ENCODE measurements around the gene CDK10. TPM values are rescaled to one million over a fixed set of nuclear protein-coding genes. Genes with fewer than 3 reads are reported as not detected.

Gene CDK10
- total RNA-seq, 2 experiments from 2014 or later = 58.9 to 62.8 TPM

DNA sequence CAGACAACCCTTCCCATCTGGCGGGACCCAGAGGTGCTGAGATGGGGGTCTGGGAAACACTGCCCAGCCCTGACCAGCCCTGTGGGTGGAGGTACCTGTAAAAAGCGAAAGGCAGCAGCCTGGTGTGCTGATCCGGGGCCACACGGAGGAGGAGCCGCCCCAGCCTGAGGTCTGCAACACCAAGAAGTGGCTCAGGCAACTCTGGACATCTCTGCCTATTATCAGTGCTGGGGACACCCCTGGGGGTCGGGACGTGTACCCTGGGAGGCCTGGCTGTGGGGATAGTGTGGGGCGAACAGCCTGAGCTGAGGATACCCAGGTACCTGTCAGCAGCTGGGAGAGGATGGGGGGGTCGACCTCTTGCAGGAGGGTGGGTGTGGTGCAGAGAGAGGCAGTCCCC lies 52.9 kb downstream of the CDK10 start:
- Histone ChIP-seq H3K36me3 (ENCODE audit: insufficient read depth, low read length) (peaks cover 71% of the 10 kb centered on the region), H3K27ac (ENCODE audit: low read depth in 1 of 2, low read length in 2 of 2) (no peak overlapping the region), H3K4me1 (ENCODE audit: insufficient read depth, low read length) (peaks cover 69% of the 10 kb centered on the region), H3K9me3 (ENCODE audit: control insufficient read depth in 1 of 2, insufficient read depth in 1 of 2, low read length in 2 of 2) (no peaks in the 10 kb centered on the region), H3K27me3 (ENCODE audit: control insufficient read depth in 1 of 2, insufficient read depth in 2 of 2, low read length in 2 of 2) (no peaks in the 10 kb centered on the region), H3K4me3 (ENCODE audit: low read length) (no peak overlapping the region)
- ATAC-seq (ENCODE audit: poor library complexity) = no peak
- ChIA-PET CTCF (interaction anchor here (1.2 to 1.3 kb wide), 2 partner anchors 39 kb away, joined by 3 to 4 read pairs; no protein-coding TSS in a partner anchor), POLR2A (interaction anchor here (2.8 to 6.9 kb wide), 3 partner anchors 16 to 22 kb away, joined by 8 to 63 read pairs (median 30); partner anchors contain the start of gene VPS9D1)
- Mint-ChIP-seq H3K9me3 (no peaks in the 10 kb centered on the region), H3K36me3 (ENCODE audit: low read depth) (peaks cover 76% of the 10 kb centered on the region), H3K4me1 (ENCODE audit: low read depth) (peaks cover 46% of the 10 kb centered on the region), H3K27me3 (no peaks in the 10 kb centered on the region), H3K27ac (peak overlapping the region; percentile 30), H3K4me3 (peak overlapping the region; percentile 30)
- DNase-seq = no peak
- intact Hi-C loops (cut with DNase I, micrococcal nuclease) = no loop called here
- TF ChIP-seq, protein P1, sequence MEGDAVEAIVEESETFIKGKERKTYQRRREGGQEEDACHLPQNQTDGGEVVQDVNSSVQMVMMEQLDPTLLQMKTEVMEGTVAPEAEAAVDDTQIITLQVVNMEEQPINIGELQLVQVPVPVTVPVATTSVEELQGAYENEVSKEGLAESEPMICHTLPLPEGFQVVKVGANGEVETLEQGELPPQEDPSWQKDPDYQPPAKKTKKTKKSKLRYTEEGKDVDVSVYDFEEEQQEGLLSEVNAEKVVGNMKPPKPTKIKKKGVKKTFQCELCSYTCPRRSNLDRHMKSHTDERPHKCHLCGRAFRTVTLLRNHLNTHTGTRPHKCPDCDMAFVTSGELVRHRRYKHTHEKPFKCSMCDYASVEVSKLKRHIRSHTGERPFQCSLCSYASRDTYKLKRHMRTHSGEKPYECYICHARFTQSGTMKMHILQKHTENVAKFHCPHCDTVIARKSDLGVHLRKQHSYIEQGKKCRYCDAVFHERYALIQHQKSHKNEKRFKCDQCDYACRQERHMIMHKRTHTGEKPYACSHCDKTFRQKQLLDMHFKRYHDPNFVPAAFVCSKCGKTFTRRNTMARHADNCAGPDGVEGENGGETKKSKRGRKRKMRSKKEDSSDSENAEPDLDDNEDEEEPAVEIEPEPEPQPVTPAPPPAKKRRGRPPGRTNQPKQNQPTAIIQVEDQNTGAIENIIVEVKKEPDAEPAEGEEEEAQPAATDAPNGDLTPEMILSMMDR (IDR thresholded peaks at IDR 0.05) = no peak

DNA sequence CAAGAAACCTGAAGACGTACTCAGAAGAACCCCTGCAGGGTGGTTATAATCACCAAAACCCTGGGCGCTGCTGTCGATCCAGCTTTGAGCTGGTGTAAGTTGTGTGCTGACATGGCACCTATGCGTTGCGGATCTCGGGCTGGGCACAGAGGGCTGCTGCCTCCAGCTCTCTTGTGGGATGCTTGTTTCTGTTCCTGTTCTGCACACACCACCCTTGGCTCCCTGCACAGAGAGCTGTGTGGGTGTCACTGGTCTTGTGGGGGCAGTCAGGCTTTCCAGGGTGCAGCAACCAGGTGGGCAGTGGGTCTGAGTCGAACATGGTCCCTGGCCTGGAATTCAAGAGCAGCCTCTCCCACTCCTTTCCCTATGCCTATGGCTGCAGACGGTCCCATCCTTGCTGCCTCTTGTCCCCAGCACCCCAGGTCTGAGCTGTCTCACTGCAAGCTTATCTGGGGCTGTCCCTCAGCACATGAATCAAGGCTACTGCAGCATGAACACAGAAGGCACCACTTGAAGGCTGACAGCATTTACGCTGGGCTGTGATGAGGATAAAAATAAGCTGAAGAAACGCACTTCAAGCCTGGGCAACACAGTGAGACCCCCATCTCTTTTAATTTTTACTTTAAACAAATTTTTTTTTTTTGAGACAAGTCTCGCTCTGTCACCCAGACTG lies 55.0 kb downstream of the CDK10 start:
- intact Hi-C loops (cut with DNase I, micrococcal nuclease) = no loop called here
- no peaks in the 10 kb centered on the region for H3K9me3 ChIP-seq (ENCODE audit: control insufficient read depth in 1 of 2, insufficient read depth in 1 of 2, low read length in 2 of 2)
- Mint-ChIP-seq H3K36me3 (ENCODE audit: low read depth) (peaks cover 56% of the 10 kb centered on the region), H3K4me1 (ENCODE audit: low read depth) (peaks cover 37% of the 10 kb centered on the region), H3K27me3 (no peaks in the 10 kb centered on the region), H3K9me3 (no peaks in the 10 kb centered on the region), H3K4me3 (peak overlapping the region; percentile 11), H3K27ac (peak overlapping the region; percentile 64)
- peaks cover 65% of the 10 kb centered on the region for H3K4me1 ChIP-seq (ENCODE audit: insufficient read depth, low read length)
- CTCF ChIA-PET = no interaction called here
- DNase-seq (no peak), ATAC-seq (ENCODE audit: poor library complexity) (no peak)
- POLR2A ChIA-PET = interaction anchor here (0.6 to 6.9 kb wide), 8 partner anchors 15 to 129 kb away, joined by 3 to 63 read pairs (median 6); partner anchors contain the start of gene VPS9D1
- no peak overlapping the region for H3K4me3 ChIP-seq (ENCODE audit: low read length)
- TF ChIP-seq, protein P1 (IDR thresholded peaks at IDR 0.05) = no peak
- no peaks in the 10 kb centered on the region for H3K27me3 ChIP-seq (ENCODE audit: control insufficient read depth in 1 of 2, insufficient read depth in 2 of 2, low read length in 2 of 2)
- H3K27ac ChIP-seq (ENCODE audit: low read depth in 1 of 2, low read length in 2 of 2) = no peak overlapping the region
- peaks cover 57% of the 10 kb centered on the region for H3K36me3 ChIP-seq (ENCODE audit: insufficient read depth, low read length)

DNA sequence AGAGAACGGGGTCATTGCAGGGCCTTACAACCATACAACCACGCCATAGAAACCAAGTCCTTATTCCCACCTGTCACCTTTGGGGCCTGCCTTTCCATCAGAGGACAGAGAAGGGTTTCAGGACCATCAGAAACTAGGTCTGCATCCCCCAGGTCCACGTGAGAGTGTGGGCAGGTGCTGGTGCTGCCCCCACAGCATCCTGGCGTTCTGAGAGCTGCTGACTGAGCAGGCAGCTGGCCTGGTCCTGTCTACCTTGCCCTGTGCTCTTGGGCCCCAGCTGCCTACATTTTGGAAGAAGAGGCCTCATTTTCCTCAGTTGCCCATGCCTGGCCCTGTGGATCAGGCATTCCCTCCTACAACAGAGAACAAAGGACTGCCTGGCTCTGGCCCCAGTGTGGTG lies 56.5 kb downstream of the CDK10 start:
- Mint-ChIP-seq H3K27ac (peak overlapping the region; percentile 78), H3K36me3 (ENCODE audit: low read depth) (peaks cover 42% of the 10 kb centered on the region), H3K4me1 (ENCODE audit: low read depth) (peaks cover 23% of the 10 kb centered on the region), H3K9me3 (no peaks in the 10 kb centered on the region), H3K4me3 (no peak overlapping the region), H3K27me3 (no peaks in the 10 kb centered on the region)
- DNase-seq (no peak), ATAC-seq (ENCODE audit: poor library complexity) (no peak)
- Histone ChIP-seq H3K27me3 (ENCODE audit: control insufficient read depth in 1 of 2, insufficient read depth in 2 of 2, low read length in 2 of 2) (no peaks in the 10 kb centered on the region), H3K4me1 (ENCODE audit: insufficient read depth, low read length) (peaks cover 57% of the 10 kb centered on the region), H3K27ac (ENCODE audit: low read depth in 1 of 2, low read length in 2 of 2) (peak overlapping the region in 1 of 2 donors; percentile 25), H3K9me3 (ENCODE audit: control insufficient read depth in 1 of 2, insufficient read depth in 1 of 2, low read length in 2 of 2) (no peaks in the 10 kb centered on the region), H3K36me3 (ENCODE audit: insufficient read depth, low read length) (peaks cover 45% of the 10 kb centered on the region), H3K4me3 (ENCODE audit: low read length) (no peak overlapping the region)
- CTCF ChIA-PET = interaction anchor here (0.7 to 1.7 kb wide), 2 partner anchors 18 to 48 kb away, joined by 4 read pairs; no protein-coding TSS in a partner anchor
- TF ChIP-seq, protein P1 (IDR thresholded peaks at IDR 0.05) = no peak
- intact Hi-C loops (cut with DNase I, micrococcal nuclease) = no loop called here
- POLR2A ChIA-PET = interaction anchor here (0.6 to 6.9 kb wide), 6 partner anchors 12 to 121 kb away, joined by 3 to 63 read pairs (median 8); no protein-coding TSS in a partner anchor

All from CD4-positive, alpha-beta T cell (primary cell).